SK-N-SH (cell line): ENCODE measurements around the gene DLX4.

Experiments
- CTCF ChIP-seq: fragments of 200-600 bp; sonication (generic); IDR thresholded peaks from 2 replicates; pipeline ENCODE4 v1.6.1; 2017; ENCODE audit warnings: antibody characterized with exemption, mild to moderate bottlenecking, moderate library complexity
- EZH2phosphoT487 ChIP-seq: fragments of 200-600 bp; sonication (generic); IDR thresholded peaks from 2 replicates; pipeline ENCODE4 v1.6.1; 2017; ENCODE audit warnings: low read depth, mixed run types, mild to moderate bottlenecking, antibody characterized with exemption, moderate library complexity, borderline replicate concordance
- FOSL2 ChIP-seq: IDR thresholded peaks from 2 replicates; pipeline ENCODE4 v1.4.0; 2012; ENCODE audit warnings: low read depth, mild to moderate bottlenecking, moderate library complexity, borderline replicate concordance
- FOXM1 ChIP-seq: IDR thresholded peaks from 2 replicates; pipeline ENCODE4 v1.4.0; 2012; ENCODE audit warnings: low read depth, mild to moderate bottlenecking
- MAX ChIP-seq: IDR thresholded peaks from 2 replicates; pipeline ENCODE4 v1.4.0; 2012; ENCODE audit warnings: low read depth
- MEF2A ChIP-seq: IDR thresholded peaks from 2 replicates; pipeline ENCODE4 v1.4.0; 2012; ENCODE audit warnings: low read depth, borderline replicate concordance
- RAD21 ChIP-seq: IDR thresholded peaks from 2 replicates; pipeline ENCODE4 v1.6.1; 2012; ENCODE audit warnings: mild to moderate bottlenecking, low read length
- REST ChIP-seq: IDR thresholded peaks from 2 replicates; pipeline ENCODE4 v1.6.1; 2012; ENCODE audit warnings: mild to moderate bottlenecking, low read depth, low read length, moderate library complexity
- TAF1 ChIP-seq: IDR thresholded peaks from 2 replicates; pipeline ENCODE4 v1.6.1; 2012; ENCODE audit warnings: low read depth, mild to moderate bottlenecking, low read length, moderate library complexity, borderline replicate concordance
- ZBTB33 ChIP-seq: IDR thresholded peaks from 2 replicates; pipeline ENCODE4 v1.4.0; 2012; ENCODE audit warnings: low read depth, borderline replicate concordance

- TF ChIP-seq CTCF: no peak
- TF ChIP-seq RAD21: no peak
- no peak for TF ChIP-seq EZH2phosphoT487
- no peak for TF ChIP-seq FOSL2
- no peak for TF ChIP-seq TAF1
- no peak for TF ChIP-seq FOXM1
- no peak for TF ChIP-seq ZBTB33
- no peak for TF ChIP-seq MAX
- no peak for TF ChIP-seq MEF2A
- TF ChIP-seq REST: no peak
Observed at GRCh38 chr17:49991409-49991808, 22.4 kb downstream of the DLX4 start.
